ENCODE data around the gene DGKA.
"Not testable (repeated sequence)": the region's sequence is repeated elsewhere in the genome, so short reads cannot be mapped to it uniquely, and the experiment has no call there.

Gene DGKA

GRCh38 chr12:55984861-55985260 is 53.9 kb downstream of the DGKA start:
- Histone ChIP-seq H3K18ac (ENCODE audit: low read length) (no peak overlapping the region), H3K36me3 (replicated peaks in 1 of 2; ENCODE audit: control insufficient read depth in 2 of 2, insufficient read depth in 2 of 2, low read length in 2 of 2) (peaks cover 19 to 92% of the 10 kb centered on the region in 2 donors), H3K14ac (ENCODE audit: low read length) (no peak overlapping the region), H3K4me1 (ENCODE audit: control insufficient read depth in 2 of 2, insufficient read depth in 1 of 2, low read depth in 1 of 2, low read length in 2 of 2) (no peaks in the 10 kb centered on the region), H3K79me1 (ENCODE audit: low read depth, low read length) (peaks cover 2% of the 10 kb centered on the region), H2BK15ac (ENCODE audit: low read length) (no peak overlapping the region), H4K8ac (ENCODE audit: low read depth, low read length) (no peak overlapping the region), H3K23ac (ENCODE audit: low read depth, low read length, poor library complexity) (no peak overlapping the region), H3K9me3 (replicated peaks in 1 of 2; ENCODE audit: control insufficient read depth in 2 of 2, insufficient read depth in 1 of 2, low read depth in 1 of 2, low read length in 2 of 2) (no peaks in the 10 kb centered on the region), H2AK5ac (ENCODE audit: low read depth, low read length) (no peak overlapping the region), H3K27me3 (ENCODE audit: control insufficient read depth in 3 of 3, insufficient read depth in 3 of 3, low read depth in 1 of 3, low read length in 3 of 3) (no peaks in the 10 kb centered on the region), H3K4ac (ENCODE audit: low read length) (no peak overlapping the region), H3K4me3 (ENCODE audit: low read length in 2 of 2) (no peak overlapping the region), H3K27ac (replicated peaks; ENCODE audit: low read length) (no peak overlapping the region), H3K9ac (ENCODE audit: low read depth, low read length, poor library complexity) (no peak overlapping the region), H4K91ac (ENCODE audit: low read depth, low read length, poor library complexity) (no peak overlapping the region), H2BK5ac (ENCODE audit: low read length) (no peak overlapping the region), H2AFZ (ENCODE audit: low read length) (no peak overlapping the region), H2BK120ac (ENCODE audit: low read depth, low read length) (no peak overlapping the region), H3K4me2 (ENCODE audit: insufficient read depth, low read length, poor library complexity, severe bottlenecking) (no peak overlapping the region), H2BK12ac (ENCODE audit: low read length) (no peak overlapping the region)
- WGBS, 2 donors (ENCODE audit: extremely low coverage in 2 of 2, insufficient read length in 2 of 2, insufficient replicate concordance in 1 of 2): no CpG with 5 or more reads among the region's 2 CpGs
- no peak for DNase-seq (ENCODE audit: low spot score)

GRCh38 chr12:55985341-55985740 is 54.4 kb downstream of the DGKA start:
- Histone ChIP-seq H3K36me3 (replicated peaks in 1 of 2; ENCODE audit: control insufficient read depth in 2 of 2, insufficient read depth in 2 of 2, low read length in 2 of 2) (peaks cover 18 to 93% of the 10 kb centered on the region in 2 donors), H3K14ac (ENCODE audit: low read length) (no peak overlapping the region), H3K18ac (ENCODE audit: low read length) (no peak overlapping the region), H3K4me1 (ENCODE audit: control insufficient read depth in 2 of 2, insufficient read depth in 1 of 2, low read depth in 1 of 2, low read length in 2 of 2) (no peaks in the 10 kb centered on the region), H2AFZ (ENCODE audit: low read length) (no peak overlapping the region), H3K9ac (ENCODE audit: low read depth, low read length, poor library complexity) (no peak overlapping the region), H3K4ac (ENCODE audit: low read length) (no peak overlapping the region), H2BK5ac (ENCODE audit: low read length) (no peak overlapping the region), H2BK15ac (ENCODE audit: low read length) (no peak overlapping the region), H4K91ac (ENCODE audit: low read depth, low read length, poor library complexity) (no peak overlapping the region), H2BK120ac (ENCODE audit: low read depth, low read length) (no peak overlapping the region), H3K4me3 (ENCODE audit: low read length in 2 of 2) (no peak overlapping the region), H3K79me1 (ENCODE audit: low read depth, low read length) (no peaks in the 10 kb centered on the region), H4K8ac (ENCODE audit: low read depth, low read length) (no peak overlapping the region), H3K4me2 (ENCODE audit: insufficient read depth, low read length, poor library complexity, severe bottlenecking) (no peak overlapping the region), H3K23ac (ENCODE audit: low read depth, low read length, poor library complexity) (no peak overlapping the region), H2BK12ac (ENCODE audit: low read length) (no peak overlapping the region), H3K27ac (replicated peaks; ENCODE audit: low read length) (no peak overlapping the region), H2AK5ac (ENCODE audit: low read depth, low read length) (no peak overlapping the region), H3K9me3 (replicated peaks in 1 of 2; ENCODE audit: control insufficient read depth in 2 of 2, insufficient read depth in 1 of 2, low read depth in 1 of 2, low read length in 2 of 2) (no peaks in the 10 kb centered on the region), H3K27me3 (ENCODE audit: control insufficient read depth in 3 of 3, insufficient read depth in 3 of 3, low read depth in 1 of 3, low read length in 3 of 3) (no peaks in the 10 kb centered on the region)
- no peak for DNase-seq (ENCODE audit: low spot score)
- no CpG with 5 or more reads among the region's 4 CpGs for WGBS, 2 donors (ENCODE audit: extremely low coverage in 2 of 2, insufficient read length in 2 of 2, insufficient replicate concordance in 1 of 2)

- H3K4me1 ChIP-seq (ENCODE audit: control insufficient read depth in 2 of 2, insufficient read depth in 1 of 2, low read depth in 1 of 2, low read length in 2 of 2); H3K9ac ChIP-seq (ENCODE audit: low read depth, low read length, poor library complexity); H2BK12ac ChIP-seq (ENCODE audit: low read length); H3K9me3 ChIP-seq (replicated peaks in 1 of 2; ENCODE audit: control insufficient read depth in 2 of 2, insufficient read depth in 1 of 2, low read depth in 1 of 2, low read length in 2 of 2); H3K4me3 ChIP-seq (ENCODE audit: low read length in 2 of 2); H2AFZ ChIP-seq (ENCODE audit: low read length); H2BK15ac ChIP-seq (ENCODE audit: low read length); H4K91ac ChIP-seq (ENCODE audit: low read depth, low read length, poor library complexity); H4K8ac ChIP-seq (ENCODE audit: low read depth, low read length); H3K18ac ChIP-seq (ENCODE audit: low read length); H3K4me2 ChIP-seq (ENCODE audit: insufficient read depth, low read length, poor library complexity, severe bottlenecking); H3K79me1 ChIP-seq (ENCODE audit: low read depth, low read length); H3K14ac ChIP-seq (ENCODE audit: low read length); H3K4ac ChIP-seq (ENCODE audit: low read length); H2BK120ac ChIP-seq (ENCODE audit: low read depth, low read length); H3K23ac ChIP-seq (ENCODE audit: low read depth, low read length, poor library complexity); H3K27me3 ChIP-seq (ENCODE audit: control insufficient read depth in 3 of 3, insufficient read depth in 3 of 3, low read depth in 1 of 3, low read length in 3 of 3); H2AK5ac ChIP-seq (ENCODE audit: low read depth, low read length); DNase-seq (ENCODE audit: low spot score); H3K27ac ChIP-seq (replicated peaks; ENCODE audit: low read length); H2BK5ac ChIP-seq (ENCODE audit: low read length): not testable (repeated sequence)
- no CpG with 5 or more reads among the region's 7 CpGs for WGBS, 2 donors (ENCODE audit: extremely low coverage in 2 of 2, insufficient read length in 2 of 2, insufficient replicate concordance in 1 of 2)
- peaks cover 21 to 93% of the 10 kb centered on the region in 2 donors for H3K36me3 ChIP-seq (replicated peaks in 1 of 2; ENCODE audit: control insufficient read depth in 2 of 2, insufficient read depth in 2 of 2, low read length in 2 of 2)
Measured at GRCh38 chr12:55985976-55986375, 55.0 kb downstream of the DGKA start.

GRCh38 chr12:55991110-55991509 is 60.1 kb downstream of the DGKA start:
- Histone ChIP-seq H3K23ac (ENCODE audit: low read depth, low read length, poor library complexity) (no peak overlapping the region), H3K4me3 (ENCODE audit: low read length in 2 of 2) (no peak overlapping the region), H3K79me1 (ENCODE audit: low read depth, low read length) (no peaks in the 10 kb centered on the region), H2BK15ac (ENCODE audit: low read length) (no peak overlapping the region), H4K91ac (ENCODE audit: low read depth, low read length, poor library complexity) (no peak overlapping the region), H2BK5ac (ENCODE audit: low read length) (no peak overlapping the region), H3K4ac (ENCODE audit: low read length) (no peak overlapping the region), H3K4me1 (ENCODE audit: control insufficient read depth in 2 of 2, insufficient read depth in 1 of 2, low read depth in 1 of 2, low read length in 2 of 2) (no peaks in the 10 kb centered on the region), H2AK5ac (ENCODE audit: low read depth, low read length) (no peak overlapping the region), H3K36me3 (replicated peaks in 1 of 2; ENCODE audit: control insufficient read depth in 2 of 2, insufficient read depth in 2 of 2, low read length in 2 of 2) (peaks cover 41 to 91% of the 10 kb centered on the region in 2 donors), H2BK120ac (ENCODE audit: low read depth, low read length) (no peak overlapping the region), H3K9ac (ENCODE audit: low read depth, low read length, poor library complexity) (no peak overlapping the region), H4K8ac (ENCODE audit: low read depth, low read length) (no peak overlapping the region), H2BK12ac (ENCODE audit: low read length) (no peak overlapping the region), H3K4me2 (ENCODE audit: insufficient read depth, low read length, poor library complexity, severe bottlenecking) (no peak overlapping the region), H3K27me3 (ENCODE audit: control insufficient read depth in 3 of 3, insufficient read depth in 3 of 3, low read depth in 1 of 3, low read length in 3 of 3) (no peaks in the 10 kb centered on the region), H3K18ac (ENCODE audit: low read length) (no peak overlapping the region), H3K9me3 (replicated peaks in 1 of 2; ENCODE audit: control insufficient read depth in 2 of 2, insufficient read depth in 1 of 2, low read depth in 1 of 2, low read length in 2 of 2) (no peaks in the 10 kb centered on the region), H2AFZ (ENCODE audit: low read length) (no peak overlapping the region), H3K14ac (ENCODE audit: low read length) (no peak overlapping the region), H3K27ac (replicated peaks; ENCODE audit: low read length) (no peak overlapping the region)
- WGBS, 2 donors (ENCODE audit: extremely low coverage in 2 of 2, insufficient read length in 2 of 2, insufficient replicate concordance in 1 of 2): no CpG with 5 or more reads among the region's 3 CpGs
- DNase-seq (ENCODE audit: low spot score): no peak

Data from neuronal stem cell (in vitro differentiated cells).